Coronary artery (tissue), 2 donors: ENCODE measurements around the gene F3.

Experiments used
- DNase-seq: peaks from one replicate; pipeline ENCODE4 v3.0.0-alpha.2; 2017; ENCODE audit warnings: low spot score
- H3K27ac ChIP-seq, 2 donors: fragments of 200-600 bp; sonication (generic); one replicate each; pipeline ENCODE4 v1.5.1; 2016 to 2019
- H3K4me3 ChIP-seq: fragments of 200-600 bp; sonication (generic); 2 replicates; pipeline ENCODE4 v1.5.1; 2016; ENCODE audit warnings: mild to moderate bottlenecking, moderate library complexity
- TF ChIP-seq, protein P1 (sequence below): fragments of 200-600 bp; sonication (generic); IDR thresholded peaks from one replicate; pipeline ENCODE4 v1.5.1; 2019; ENCODE audit warnings: antibody characterized with exemption

F3 gene

DNA sequence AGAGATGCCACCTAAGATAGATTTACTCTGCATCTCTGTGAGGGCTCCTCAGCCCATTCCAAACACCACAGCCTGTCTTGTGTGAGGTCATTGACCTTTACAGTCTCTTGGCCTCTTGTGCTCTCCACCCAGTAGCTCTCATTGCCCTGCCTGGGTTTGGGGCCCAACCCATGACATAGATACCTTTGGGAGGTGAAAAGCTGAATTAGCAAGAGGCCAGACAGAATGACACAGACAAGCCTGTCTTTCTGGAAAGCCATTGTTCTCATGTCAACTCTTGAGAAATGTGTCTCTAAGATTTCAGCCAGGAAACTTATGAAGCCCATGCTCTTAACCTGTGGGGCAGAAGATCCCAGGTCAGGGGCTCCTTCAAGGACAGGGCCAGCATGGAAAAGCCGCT is 18.4 kb upstream of the F3 start:
- TF ChIP-seq, protein P1, sequence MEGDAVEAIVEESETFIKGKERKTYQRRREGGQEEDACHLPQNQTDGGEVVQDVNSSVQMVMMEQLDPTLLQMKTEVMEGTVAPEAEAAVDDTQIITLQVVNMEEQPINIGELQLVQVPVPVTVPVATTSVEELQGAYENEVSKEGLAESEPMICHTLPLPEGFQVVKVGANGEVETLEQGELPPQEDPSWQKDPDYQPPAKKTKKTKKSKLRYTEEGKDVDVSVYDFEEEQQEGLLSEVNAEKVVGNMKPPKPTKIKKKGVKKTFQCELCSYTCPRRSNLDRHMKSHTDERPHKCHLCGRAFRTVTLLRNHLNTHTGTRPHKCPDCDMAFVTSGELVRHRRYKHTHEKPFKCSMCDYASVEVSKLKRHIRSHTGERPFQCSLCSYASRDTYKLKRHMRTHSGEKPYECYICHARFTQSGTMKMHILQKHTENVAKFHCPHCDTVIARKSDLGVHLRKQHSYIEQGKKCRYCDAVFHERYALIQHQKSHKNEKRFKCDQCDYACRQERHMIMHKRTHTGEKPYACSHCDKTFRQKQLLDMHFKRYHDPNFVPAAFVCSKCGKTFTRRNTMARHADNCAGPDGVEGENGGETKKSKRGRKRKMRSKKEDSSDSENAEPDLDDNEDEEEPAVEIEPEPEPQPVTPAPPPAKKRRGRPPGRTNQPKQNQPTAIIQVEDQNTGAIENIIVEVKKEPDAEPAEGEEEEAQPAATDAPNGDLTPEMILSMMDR, result no peak
- no peak for DNase-seq
- H3K27ac ChIP-seq, result no peak overlapping the region
- H3K4me3 ChIP-seq, result no peak overlapping the region

DNA sequence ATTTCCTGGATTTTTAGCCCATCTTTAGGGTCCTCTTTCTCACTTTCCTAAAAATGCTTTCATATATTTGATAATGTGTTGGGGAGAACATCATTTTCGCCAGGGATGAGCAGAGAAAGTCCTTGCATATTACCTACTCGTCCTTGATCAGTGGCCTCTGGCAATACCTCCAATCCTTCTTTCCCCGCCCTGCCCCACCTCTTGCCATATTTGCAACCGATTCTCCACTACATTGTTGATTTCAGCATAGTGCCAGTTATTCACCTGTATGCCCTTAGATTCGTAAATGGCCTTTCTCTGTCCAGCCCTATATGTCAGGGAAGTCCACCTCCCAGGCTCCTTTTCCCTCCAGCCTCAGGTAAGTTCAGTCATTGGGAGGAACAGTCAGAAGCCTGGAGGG is 13.5 kb upstream of the F3 start:
- H3K27ac ChIP-seq, result no peak overlapping the region
- no peak overlapping the region for H3K4me3 ChIP-seq
- TF ChIP-seq, protein P1, result no peak
- no peak for DNase-seq

DNA sequence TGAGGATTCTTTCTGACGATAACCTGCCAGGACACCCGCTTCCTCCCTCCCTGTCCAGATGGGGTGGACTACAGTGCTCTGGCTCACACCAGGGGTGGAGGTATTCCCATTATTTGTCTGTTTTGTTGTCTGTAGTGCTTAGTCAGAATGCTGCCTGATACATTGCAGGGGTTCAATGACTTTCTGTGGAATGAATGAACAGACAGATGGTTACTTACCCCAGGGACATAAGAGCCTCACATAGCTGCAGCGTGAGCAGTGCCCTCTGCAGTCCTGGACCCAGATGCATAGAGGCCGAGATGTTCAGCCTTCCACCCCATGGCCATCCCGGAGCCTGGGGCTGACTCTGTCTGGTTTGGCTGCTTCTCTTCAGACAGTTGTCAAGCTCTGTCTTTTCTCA is 13.0 kb upstream of the F3 start:
- no peak for DNase-seq
- TF ChIP-seq, protein P1, result no peak
- H3K4me3 ChIP-seq, result no peak overlapping the region
- no peak overlapping the region for H3K27ac ChIP-seq

DNA sequence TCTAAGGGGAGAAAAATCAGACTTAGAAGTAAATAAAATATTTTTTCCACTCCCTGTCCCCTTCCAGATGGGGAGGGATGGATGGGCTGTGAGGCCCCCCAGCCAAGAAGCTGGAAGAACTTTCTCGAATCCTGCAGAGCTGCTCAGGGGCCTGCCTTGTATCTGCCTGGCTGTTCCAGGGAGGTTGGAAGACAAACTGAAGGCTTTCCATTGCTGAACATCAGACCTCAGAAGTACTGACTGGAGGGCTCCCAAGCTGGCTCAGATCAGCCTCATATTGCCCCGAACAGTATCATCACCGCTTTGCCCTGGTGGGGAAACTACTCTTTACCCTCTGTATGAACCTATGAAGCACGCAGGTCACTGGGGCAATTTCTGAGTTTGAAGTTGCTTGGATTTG is 12.4 kb upstream of the F3 start:
- Histone ChIP-seq H3K4me3 (no peak overlapping the region), H3K27ac (no peak overlapping the region)
- TF ChIP-seq, protein P1, result no peak
- no peak for DNase-seq

DNA sequence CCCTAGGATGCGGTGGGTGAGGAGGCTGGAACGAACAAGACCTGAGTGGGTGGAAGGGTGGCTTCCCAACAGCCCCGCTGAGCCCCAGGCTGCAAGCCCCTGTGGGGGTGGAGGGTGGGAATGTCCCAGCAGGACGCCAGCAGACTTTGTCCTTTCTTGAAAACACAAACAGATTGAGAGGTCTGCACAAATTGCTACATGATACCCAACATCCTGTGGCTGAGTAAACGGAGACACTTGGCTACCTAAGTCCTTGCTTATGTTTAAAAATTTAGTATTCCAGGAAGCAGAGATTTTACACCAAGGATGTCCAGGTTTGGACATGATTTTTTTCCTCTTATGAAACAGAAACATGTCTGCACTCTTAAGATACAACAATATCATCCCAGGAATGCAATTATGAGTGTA is 11.8 kb upstream of the F3 start:
- H3K27ac ChIP-seq, result no peak overlapping the region
- TF ChIP-seq, protein P1, result no peak
- no peak overlapping the region for H3K4me3 ChIP-seq
- DNase-seq, result no peak

DNA sequence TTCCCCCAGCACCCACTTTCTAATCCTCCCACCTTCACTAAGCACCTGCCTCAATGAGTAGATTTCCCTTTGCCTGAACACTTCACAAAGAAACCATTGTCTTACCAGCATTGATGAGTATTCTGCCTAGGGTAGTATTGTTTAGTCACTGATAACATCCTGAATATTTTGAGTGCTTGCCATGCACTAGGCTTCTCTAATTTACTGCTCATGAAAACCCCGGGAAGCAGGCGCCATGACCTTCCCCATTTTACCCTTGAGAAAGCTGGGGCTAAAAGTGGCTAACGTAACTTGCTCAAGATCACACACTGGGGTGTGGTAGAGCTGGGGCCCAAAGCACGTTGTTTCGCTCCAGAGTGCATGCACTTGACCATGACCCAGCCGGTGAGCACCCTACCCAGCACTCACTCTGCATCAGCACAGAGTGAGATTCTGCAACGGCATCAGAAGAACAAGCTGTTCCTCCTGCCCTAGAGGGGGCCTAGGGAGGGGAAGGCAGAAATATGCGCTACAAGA is 10.6 kb upstream of the F3 start:
- TF ChIP-seq, protein P1, result no peak
- DNase-seq, result no peak
- H3K27ac ChIP-seq, result no peak overlapping the region
- no peak overlapping the region for H3K4me3 ChIP-seq

DNA sequence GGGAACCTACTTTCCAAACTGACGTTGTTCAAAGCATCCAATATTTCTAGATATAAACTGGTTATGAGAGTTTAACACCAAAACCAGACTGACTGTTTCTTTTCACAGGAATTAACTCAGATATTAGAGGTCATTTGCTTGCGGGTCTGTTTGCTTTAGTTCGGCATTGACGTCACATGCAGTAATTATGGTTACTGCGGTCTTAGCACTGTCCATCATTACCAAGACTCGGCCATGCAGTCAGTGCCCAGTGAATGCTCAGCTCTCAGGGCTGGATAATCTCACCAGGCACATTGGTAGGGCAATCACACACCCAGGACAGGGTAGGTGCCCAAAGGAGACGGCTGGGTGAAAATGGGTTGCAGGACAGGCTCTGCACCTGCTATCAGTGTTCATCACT is 9.9 kb upstream of the F3 start:
- TF ChIP-seq, protein P1, result no peak
- no peak overlapping the region for H3K27ac ChIP-seq
- H3K4me3 ChIP-seq, result no peak overlapping the region
- no peak for DNase-seq
